ENCODE measurements around the gene RXRB. TPM values are rescaled to one million over a fixed set of nuclear protein-coding genes. Genes with fewer than 3 reads are reported as not detected.

The RXRB gene
- total RNA-seq, 4 donors from 2014 or later = 17.3 to 27.7 (median 24.8) TPM

GRCh38 chr6:33167374-33168283 lies 32.8 kb downstream of the RXRB start:
- TF ChIP-seq CTCF (IDR thresholded peaks at IDR 0.05; ENCODE audit: low read depth) = no peak

GRCh38 chr6:33166811-33167210 lies 33.7 kb downstream of the RXRB start:
- no peak for TF ChIP-seq CTCF (IDR thresholded peaks at IDR 0.05; ENCODE audit: low read depth)

- no peak for TF ChIP-seq CTCF (IDR thresholded peaks at IDR 0.05; ENCODE audit: low read depth)
Observed at GRCh38 chr6:33166363-33166762, 34.1 kb downstream of the RXRB start.

DNA sequence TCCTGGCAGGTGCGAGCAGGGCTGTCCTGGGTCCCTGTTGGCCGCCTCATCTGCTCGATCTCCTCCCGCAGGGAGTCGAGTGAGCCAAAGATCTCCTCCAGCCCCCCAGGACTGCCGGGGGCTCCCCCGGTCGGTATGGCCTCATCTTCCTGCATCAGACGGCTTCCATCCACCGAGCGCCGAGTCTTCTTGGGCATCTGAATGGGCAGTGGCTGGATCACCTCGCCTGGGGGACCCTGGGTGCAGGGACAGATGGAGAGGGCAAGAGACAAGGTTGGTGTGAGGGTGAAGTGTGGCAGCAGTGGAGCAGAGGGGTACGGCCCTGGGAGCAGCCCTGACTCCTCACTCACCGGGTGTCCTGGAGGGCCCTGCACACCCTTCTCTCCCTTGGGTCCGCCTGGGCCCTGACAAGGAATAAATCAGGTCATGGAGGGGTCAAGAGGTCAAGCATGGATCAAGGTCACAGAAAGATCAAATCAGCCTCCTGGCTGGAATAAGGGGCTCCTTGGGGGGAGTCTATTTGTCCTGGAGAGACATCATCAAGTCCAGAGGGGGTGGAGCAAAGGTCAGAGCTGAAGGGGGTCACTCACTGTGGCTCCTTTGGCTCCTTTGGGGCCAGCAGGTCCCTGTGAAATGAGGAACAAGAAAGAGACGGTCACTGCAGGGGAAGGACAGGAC lies 34.7 kb downstream of the RXRB start:
- no peak for TF ChIP-seq CTCF (IDR thresholded peaks at IDR 0.05; ENCODE audit: low read depth)

- TF ChIP-seq CTCF (IDR thresholded peaks at IDR 0.05; ENCODE audit: low read depth) = no peak
Observed at GRCh38 chr6:33164665-33165373, 35.6 kb downstream of the RXRB start.

DNA sequence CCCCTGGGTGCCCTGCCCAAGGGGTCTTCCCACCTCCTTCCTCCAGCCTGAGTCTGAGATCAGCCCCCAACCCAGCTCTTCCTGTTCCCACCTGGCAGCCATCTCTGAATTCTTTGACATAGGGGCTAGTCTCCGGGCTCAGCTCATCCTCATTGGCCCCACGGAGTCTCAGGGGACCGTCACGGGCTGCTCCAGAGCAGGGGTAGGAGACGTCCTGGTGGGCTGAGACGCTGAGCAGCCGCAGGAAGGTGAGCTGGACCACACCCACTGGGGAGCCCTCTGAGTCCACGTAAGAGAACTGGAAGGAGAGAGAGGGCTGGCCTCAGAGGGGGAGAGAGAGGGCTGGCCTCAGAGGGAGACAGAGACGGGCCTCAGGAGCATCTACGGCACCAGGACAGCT lies 36.3 kb downstream of the RXRB start:
- TF ChIP-seq CTCF (IDR thresholded peaks at IDR 0.05; ENCODE audit: low read depth) = no peak

- no peak for TF ChIP-seq CTCF (IDR thresholded peaks at IDR 0.05; ENCODE audit: low read depth)
Observed at GRCh38 chr6:33163540-33163939, 36.9 kb downstream of the RXRB start.
